ENCODE data around the gene ING5. TPM values are rescaled to one million over a fixed set of nuclear protein-coding genes. Genes with fewer than 3 reads are reported as not detected.

Gene ING5
- total RNA-seq, 1 experiment from 2014 or later, result 32.1 TPM

DNA sequence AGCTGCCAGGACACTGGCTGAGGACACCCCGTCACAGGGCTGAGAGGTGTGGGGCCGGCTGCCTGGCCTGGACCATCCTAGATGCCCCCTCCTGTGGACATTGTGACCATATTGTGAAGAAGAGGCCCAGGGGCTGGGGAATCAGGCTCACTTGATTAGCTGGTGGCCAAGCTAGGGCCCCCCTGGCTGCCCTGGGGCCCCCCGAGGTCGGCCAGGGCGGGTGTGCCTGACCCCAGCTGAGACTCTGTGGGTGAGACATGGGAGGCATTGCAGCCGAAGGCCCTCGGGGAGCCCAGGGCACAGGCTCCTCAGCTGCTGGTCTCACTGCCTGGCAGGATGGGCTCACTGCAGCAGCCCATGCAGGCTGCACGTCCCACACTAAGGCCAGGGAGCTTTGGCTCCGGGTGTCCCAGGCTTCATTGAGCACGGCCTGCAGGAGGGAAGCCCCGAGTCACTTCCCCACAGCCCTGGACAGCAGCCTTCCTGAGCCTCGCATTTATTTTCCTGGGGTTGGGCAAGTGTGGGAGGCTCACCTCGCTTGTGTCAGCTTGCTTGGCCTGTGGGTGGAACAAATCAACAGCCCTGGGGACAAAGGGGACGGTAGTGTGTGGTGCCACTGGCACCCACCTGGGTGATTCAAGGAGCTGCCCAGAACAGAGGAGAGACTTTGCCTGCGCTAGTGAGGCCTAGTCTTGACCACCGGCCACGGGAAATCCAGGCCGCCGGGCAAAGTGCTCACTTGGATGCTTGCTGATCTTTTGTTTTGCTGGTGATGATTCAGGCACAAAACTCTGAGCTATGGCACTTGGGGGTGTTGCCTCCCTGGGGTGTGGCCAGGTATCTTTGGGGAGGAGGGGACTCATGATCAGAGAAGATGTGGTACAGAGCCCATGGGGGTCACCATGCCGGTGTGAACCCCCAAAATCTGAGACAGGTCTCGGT lies 76.1 kb downstream of the ING5 start:
- Histone ChIP-seq H3K9me3 (ENCODE audit: low read length) (no peaks in the 10 kb centered on the region), H4K20me1 (ENCODE audit: low read length) (no peaks in the 10 kb centered on the region), H3F3A (ENCODE audit: low read length, unreplicated experiment) (no peaks in the 10 kb centered on the region), H2AFZ (ENCODE audit: low read length) (no peak overlapping the region), H3K4me2 (ENCODE audit: low read length) (no peak overlapping the region), H3K4me1 (ENCODE audit: insufficient read depth, low read length) (peaks cover 5% of the 10 kb centered on the region), H3K27ac (ENCODE audit: low read length) (no peak overlapping the region), H3K36me3 (ENCODE audit: low read depth, low read length) (no peaks in the 10 kb centered on the region), H3K9me2 (replicated peaks; ENCODE audit: low read length) (no peaks in the 10 kb centered on the region), H3K27me3 (ENCODE audit: low read length) (no peaks in the 10 kb centered on the region), H3K4me3 (ENCODE audit: low read length) (no peak overlapping the region), H3K79me2 (ENCODE audit: low read length) (no peaks in the 10 kb centered on the region), H3K9ac (ENCODE audit: low read length) (no peak overlapping the region)
- intact Hi-C loops (cut with micrococcal nuclease), result no loop called here
- BruUV-seq (replicated peaks), result no TSS peak
- POLR2A ChIA-PET (ENCODE audit: unreplicated experiment), result no interaction called here
- ATAC-seq (no peak; the same call in 1 of the 2 replicates), DNase-seq (no peak)
- CTCF ChIA-PET, result no interaction called here
- TF ChIP-seq EZH2 (IDR thresholded peaks at IDR 0.05; ENCODE audit: low read length, unreplicated experiment), result no peak
- TF ChIP-seq EZH2phosphoT487 (IDR thresholded peaks at IDR 0.05; ENCODE audit: borderline replicate concordance, low read length), result no peak
- TF ChIP-seq, protein P1, sequence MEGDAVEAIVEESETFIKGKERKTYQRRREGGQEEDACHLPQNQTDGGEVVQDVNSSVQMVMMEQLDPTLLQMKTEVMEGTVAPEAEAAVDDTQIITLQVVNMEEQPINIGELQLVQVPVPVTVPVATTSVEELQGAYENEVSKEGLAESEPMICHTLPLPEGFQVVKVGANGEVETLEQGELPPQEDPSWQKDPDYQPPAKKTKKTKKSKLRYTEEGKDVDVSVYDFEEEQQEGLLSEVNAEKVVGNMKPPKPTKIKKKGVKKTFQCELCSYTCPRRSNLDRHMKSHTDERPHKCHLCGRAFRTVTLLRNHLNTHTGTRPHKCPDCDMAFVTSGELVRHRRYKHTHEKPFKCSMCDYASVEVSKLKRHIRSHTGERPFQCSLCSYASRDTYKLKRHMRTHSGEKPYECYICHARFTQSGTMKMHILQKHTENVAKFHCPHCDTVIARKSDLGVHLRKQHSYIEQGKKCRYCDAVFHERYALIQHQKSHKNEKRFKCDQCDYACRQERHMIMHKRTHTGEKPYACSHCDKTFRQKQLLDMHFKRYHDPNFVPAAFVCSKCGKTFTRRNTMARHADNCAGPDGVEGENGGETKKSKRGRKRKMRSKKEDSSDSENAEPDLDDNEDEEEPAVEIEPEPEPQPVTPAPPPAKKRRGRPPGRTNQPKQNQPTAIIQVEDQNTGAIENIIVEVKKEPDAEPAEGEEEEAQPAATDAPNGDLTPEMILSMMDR (conservative IDR thresholded peaks at IDR 0.05; ENCODE audit: low read depth, low read length), result no peak

Other genes with a start within 250 kb of the ING5 start
- gene STK25, start 193.5 kb upstream of the ING5 start, total RNA-seq (2014; rRNA removed), result 198 and 245 TPM in 2 replicates
- 30.2 and 39.3 TPM in 2 replicates for gene BOK, start 143.3 kb upstream of the ING5 start, total RNA-seq (2014; rRNA removed)
- 75.1 and 102 TPM in 2 replicates for gene THAP4, start 64.9 kb upstream of the ING5 start, total RNA-seq (2014; rRNA removed)
- gene ATG4B, start 64.3 kb upstream of the ING5 start, total RNA-seq (2014; rRNA removed), result 83.0 and 88.6 TPM in 2 replicates
- 130 and 155 TPM in 2 replicates for gene DTYMK, start 15.2 kb upstream of the ING5 start, total RNA-seq (2014; rRNA removed)
- 28.5 and 51.2 TPM in 2 replicates for gene D2HGDH, start 32.6 kb downstream of the ING5 start, total RNA-seq (2014; rRNA removed)
- not detected in 2 replicates for gene GAL3ST2, start 74.8 kb downstream of the ING5 start, total RNA-seq (2014; rRNA removed)
- gene NEU4, start 107.2 kb downstream of the ING5 start, total RNA-seq (2014; rRNA removed), result not detected in 2 replicates
- not detected in 2 replicates for gene PDCD1, start 156.9 kb downstream of the ING5 start, total RNA-seq (2014; rRNA removed)
- gene RTP5, start 167.7 kb downstream of the ING5 start, total RNA-seq (2014; rRNA removed), result not detected in 2 replicates

All from PC-3 (cell line).